HEK293T (cell line): ENCODE data around the gene TSC22D3.

Experiments
- ARNT ChIP-seq: fragments of 450-650 bp; IDR thresholded peaks from 2 replicates; pipeline ENCODE4 v1.6.1; 2017; ENCODE audit warnings: mild to moderate bottlenecking
- BHLHE40 ChIP-seq: fragments of 450-650 bp; IDR thresholded peaks from 2 replicates; pipeline ENCODE4 v1.6.1; 2016; ENCODE audit warnings: mild to moderate bottlenecking, moderate library complexity, borderline replicate concordance
- CTBP1 ChIP-seq: fragments of 450-650 bp; IDR thresholded peaks from 2 replicates; pipeline ENCODE4 v1.6.1; 2016; ENCODE audit warnings: borderline replicate concordance
- FOXM1 ChIP-seq: fragments of 450-650 bp; IDR thresholded peaks from 2 replicates; pipeline ENCODE4 v1.6.1; 2017; ENCODE audit warnings: mild to moderate bottlenecking, borderline replicate concordance
- HDGF ChIP-seq: fragments of 450-650 bp; IDR thresholded peaks from 2 replicates; pipeline ENCODE4 v1.6.1; 2017; ENCODE audit warnings: antibody characterized with exemption, borderline replicate concordance
- SP1 ChIP-seq: fragments of 450-650 bp; IDR thresholded peaks from 2 replicates; pipeline ENCODE4 v1.6.1; 2017
- SUZ12 ChIP-seq: fragments of 450-650 bp; IDR thresholded peaks from 2 replicates; pipeline ENCODE4 v1.6.1; 2016; ENCODE audit warnings: mild to moderate bottlenecking
- TARDBP ChIP-seq: fragments of 450-650 bp; IDR thresholded peaks from 2 replicates; pipeline ENCODE4 v1.6.1; 2016
- ZNF384 ChIP-seq: fragments of 450-650 bp; IDR thresholded peaks from 2 replicates; pipeline ENCODE4 v1.6.1; 2016
- TF ChIP-seq, protein P1 (sequence below): fragments of 450-650 bp; IDR thresholded peaks from 2 replicates; pipeline ENCODE4 v1.6.1; 2016

DNA sequence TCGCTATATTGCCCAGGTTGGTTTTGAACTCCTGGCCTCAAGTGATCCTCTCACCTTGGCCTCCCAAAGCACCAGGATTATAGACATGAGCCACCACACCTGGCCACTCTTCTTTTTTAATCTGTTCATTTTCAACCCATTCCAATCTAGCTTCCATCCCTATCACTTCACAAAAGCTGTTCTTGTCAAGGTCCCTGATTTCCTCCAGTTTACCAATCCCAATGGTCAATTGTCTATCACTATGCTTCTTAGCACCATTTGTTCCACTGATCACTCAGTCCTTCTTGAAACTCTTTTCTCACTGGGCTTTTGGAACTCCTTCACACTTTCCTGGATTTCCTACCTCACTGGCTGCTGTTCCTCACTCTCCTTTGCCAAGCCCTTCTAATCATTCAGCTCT, 108.7 kb downstream of the TSC22D3 start:
- no peak for TF ChIP-seq SUZ12
- TF ChIP-seq ZNF384 = no peak
- no peak for TF ChIP-seq FOXM1
- no peak for TF ChIP-seq SP1
- TF ChIP-seq BHLHE40 = no peak
- TF ChIP-seq TARDBP = no peak
- TF ChIP-seq CTBP1 = no peak
- TF ChIP-seq, protein P1, sequence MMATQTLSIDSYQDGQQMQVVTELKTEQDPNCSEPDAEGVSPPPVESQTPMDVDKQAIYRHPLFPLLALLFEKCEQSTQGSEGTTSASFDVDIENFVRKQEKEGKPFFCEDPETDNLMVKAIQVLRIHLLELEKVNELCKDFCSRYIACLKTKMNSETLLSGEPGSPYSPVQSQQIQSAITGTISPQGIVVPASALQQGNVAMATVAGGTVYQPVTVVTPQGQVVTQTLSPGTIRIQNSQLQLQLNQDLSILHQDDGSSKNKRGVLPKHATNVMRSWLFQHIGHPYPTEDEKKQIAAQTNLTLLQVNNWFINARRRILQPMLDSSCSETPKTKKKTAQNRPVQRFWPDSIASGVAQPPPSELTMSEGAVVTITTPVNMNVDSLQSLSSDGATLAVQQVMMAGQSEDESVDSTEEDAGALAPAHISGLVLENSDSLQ = no peak
- TF ChIP-seq ARNT = no peak
- no peak for TF ChIP-seq HDGF
